HCT116 (cell line): ENCODE measurements around the gene DDX47. TPM values are rescaled to one million over a fixed set of nuclear protein-coding genes. Genes with fewer than 3 reads are reported as not detected.

ENCODE experiments used
- ATAC-seq: fragments of 200-7000 bp; cut with Tn5 transposase; 2 replicates; pipeline ENCODE4 v1.9.1; 2020; ENCODE audit warnings: mild to moderate bottlenecking, moderate library complexity
- Bru-seq: library from RNA; stranded (reverse); fragments of 400-500 nt; gene quantifications from one replicate; lab custom pipeline; 2021; lab: Mats Ljungman, UMichigan
- BruChase-seq, 2 experiments: library from RNA; stranded (reverse); fragments of 400-500 nt; gene quantifications; one replicate each; lab custom pipeline; 2021; lab: Mats Ljungman, UMichigan
- BruUV-seq: library from RNA; stranded (reverse); fragments of 400-500 nt; replicated peaks from 2 replicates; lab custom pipeline; 2021; lab: Mats Ljungman, UMichigan
- CTCF ChIA-PET: fragments of 300-600 bp; sonication (Branson Sonifier 250); formaldehyde crosslinking; loops from one replicate; lab custom pipeline; 2021; ENCODE audit warnings: antibody characterized with exemption; lab: Charles Lee
- POLR2A ChIA-PET: fragments of 300-600, 350-600 bp; sonication (Branson Sonifier 250); formaldehyde crosslinking; loops from one replicate; lab custom pipeline; 2021; ENCODE audit warnings: antibody characterized with exemption; lab: Charles Lee
- RAD21 ChIA-PET, 2 experiments: fragments of 300-600 bp; sonication (Branson Sonifier 250); formaldehyde crosslinking; loops; one replicate each; lab custom pipeline; 2023; ENCODE audit warnings: low total read pairs in 2 of 2; ENCODE audit not compliant: uncharacterized antibody in 2 of 2, unreplicated experiment in 2 of 2, low non-redundant PET in 1 of 2; lab: Charles Lee
- DNase-seq: peaks from one replicate; pipeline ENCODE4 v3.0.0-alpha.2; 2010; ENCODE audit warnings: low read depth, low spot score
- H2AFZ ChIP-seq: fragments of 200-600 bp; shearing (Covaris generic), sonication (generic); 2 replicates; pipeline ENCODE4 v1.6.1; 2017; ENCODE audit warnings: low read depth, mixed run types, mixed read lengths, antibody characterized with exemption, low read length; ENCODE audit not compliant: poor library complexity, severe bottlenecking
- H3K27ac ChIP-seq: 2 replicates; pipeline ENCODE4 v1.5.1; 2012; ENCODE audit warnings: low read depth, low read length
- H3K27me3 ChIP-seq: fragments of 200-600 bp; sonication (generic); 2 replicates; pipeline ENCODE4 v1.6.1; 2016; ENCODE audit warnings: mixed run types, low read length, mixed read lengths; ENCODE audit not compliant: insufficient read depth
- H3K36me3 ChIP-seq, 2 experiments: fragments of 200-500 bp in 1 of 2; fragments of 200-600 bp in 1 of 2; sonication (Bioruptor generic) in 1 of 2; sonication (generic) in 1 of 2; 2 replicates each; pipeline versions ENCODE4 v1.5.1 to v1.6.1; 2014 to 2016; ENCODE audit warnings: low read length in 2 of 2, inconsistent platforms in 1 of 2, mixed read lengths in 1 of 2, mixed run types in 1 of 2; ENCODE audit not compliant: insufficient read depth in 2 of 2, control insufficient read depth in 1 of 2
- H3K4me1 ChIP-seq, 2 experiments: fragments of 200-600 bp in 1 of 2; sonication (generic) in 1 of 2; 2 replicates each; pipeline versions ENCODE4 v1.5.1 to v1.6.1; 2012 to 2017; ENCODE audit warnings: low read length in 2 of 2, inconsistent platforms in 1 of 2, mild to moderate bottlenecking in 1 of 2, mixed read lengths in 1 of 2, mixed run types in 1 of 2, moderate library complexity in 1 of 2; ENCODE audit not compliant: insufficient read depth in 2 of 2, control insufficient read depth in 1 of 2
- H3K4me2 ChIP-seq: fragments of 200-600 bp; sonication (generic); 2 replicates; pipeline ENCODE4 v1.6.1; 2017; ENCODE audit warnings: mixed run types, low read length, mixed read lengths
- H3K4me3 ChIP-seq, 2 experiments: fragments of 200-600 bp in 1 of 2; sonication (generic) in 1 of 2; replicated peaks in 1 of 2; 2 replicates each; pipeline ENCODE4 v1.5.1; 2011 to 2016; ENCODE audit warnings: low read length in 2 of 2, control low read depth in 1 of 2, low read depth in 1 of 2, mild to moderate bottlenecking in 1 of 2, mixed read lengths in 1 of 2, mixed run types in 1 of 2
- H3K79me2 ChIP-seq: fragments of 200-600 bp; sonication (generic); 2 replicates; pipeline ENCODE4 v1.6.1; 2017; ENCODE audit warnings: mild to moderate bottlenecking, mixed run types, low read length, moderate library complexity, mixed read lengths; ENCODE audit not compliant: insufficient read depth
- H3K9ac ChIP-seq: fragments of 200-600 bp; sonication (generic); 2 replicates; pipeline ENCODE4 v1.6.1; 2016; ENCODE audit warnings: low read length, mixed read lengths
- H3K9me2 ChIP-seq: fragments of 200-600 bp; sonication (generic), shearing (Covaris generic); 2 replicates; pipeline ENCODE4 v1.6.1; 2017; ENCODE audit warnings: mixed run types, mild to moderate bottlenecking, moderate library complexity; ENCODE audit not compliant: insufficient read depth
- H3K9me3 ChIP-seq, 2 experiments: fragments of 200-500 bp in 1 of 2; fragments of 200-600 bp in 1 of 2; sonication (Bioruptor generic) in 1 of 2; sonication (generic) in 1 of 2; 2 replicates each; pipeline ENCODE4 v1.6.1; 2014 to 2017; ENCODE audit warnings: low read length in 2 of 2, mixed read lengths in 2 of 2, inconsistent platforms in 1 of 2, low read depth in 1 of 2, mild to moderate bottlenecking in 1 of 2, mixed run types in 1 of 2, moderate library complexity in 1 of 2; ENCODE audit not compliant: control insufficient read depth in 1 of 2, insufficient read depth in 1 of 2
- H4K20me1 ChIP-seq: fragments of 200-600 bp; sonication (generic), shearing (Covaris generic); 2 replicates; pipeline ENCODE4 v1.6.1; 2017; ENCODE audit warnings: mixed run types, mild to moderate bottlenecking, moderate library complexity; ENCODE audit not compliant: insufficient read depth
- CBX3 ChIP-seq: IDR thresholded peaks from 2 replicates; pipeline ENCODE4 v1.6.1; 2012; ENCODE audit warnings: low read depth
- CEBPB ChIP-seq: IDR thresholded peaks from 2 replicates; pipeline ENCODE4 v1.6.1; 2012; ENCODE audit warnings: low read depth
- EGR1 ChIP-seq: IDR thresholded peaks from 2 replicates; pipeline ENCODE4 v1.6.1; 2012; ENCODE audit warnings: low read depth
- ELF1 ChIP-seq: IDR thresholded peaks from 2 replicates; pipeline ENCODE4 v1.6.1; 2012; ENCODE audit warnings: low read depth, borderline replicate concordance
- EZH2 ChIP-seq: fragments of 200-600 bp; sonication (generic); IDR thresholded peaks from 2 replicates; pipeline ENCODE4 v1.6.1; 2017; ENCODE audit warnings: antibody characterized with exemption, mixed run types
- EZH2phosphoT487 ChIP-seq: fragments of 200-600 bp; IDR thresholded peaks from 2 replicates; pipeline ENCODE4 v1.6.1; 2018; ENCODE audit warnings: antibody characterized with exemption, borderline replicate concordance
- FOSL1 ChIP-seq: IDR thresholded peaks from 2 replicates; pipeline ENCODE4 v1.6.1; 2012; ENCODE audit warnings: low read depth
- JUND ChIP-seq: IDR thresholded peaks from 2 replicates; pipeline ENCODE4 v1.6.1; 2012
- MAX ChIP-seq: IDR thresholded peaks from 2 replicates; pipeline ENCODE4 v1.6.1; 2012
- POLR2AphosphoS5 ChIP-seq: IDR thresholded peaks from 2 replicates; pipeline ENCODE4 v1.6.1; 2011; ENCODE audit warnings: mild to moderate bottlenecking, low read depth, low read length, moderate library complexity
- RAD21 ChIP-seq: IDR thresholded peaks from 2 replicates; pipeline ENCODE4 v1.6.1; 2012; ENCODE audit warnings: low read depth, mild to moderate bottlenecking
- SIN3A ChIP-seq: IDR thresholded peaks from 2 replicates; pipeline ENCODE4 v1.6.1; 2012; ENCODE audit warnings: low read depth
- SP1 ChIP-seq: IDR thresholded peaks from 2 replicates; pipeline ENCODE4 v1.6.1; 2012; ENCODE audit warnings: low read depth
- SRF ChIP-seq: IDR thresholded peaks from 2 replicates; pipeline ENCODE4 v1.6.1; 2012; ENCODE audit warnings: low read depth
- TCF7L2 ChIP-seq: IDR thresholded peaks from 2 replicates; pipeline ENCODE4 v1.7.0; 2011; ENCODE audit warnings: borderline replicate concordance, inconsistent platforms; ENCODE audit not compliant: insufficient read depth, insufficient read length; ENCODE audit errors: extremely low read depth
- YY1 ChIP-seq: IDR thresholded peaks from 2 replicates; pipeline ENCODE4 v1.6.1; 2011; ENCODE audit warnings: low read length, low read depth, moderate library complexity, mild to moderate bottlenecking; ENCODE audit not compliant: insufficient replicate concordance; ENCODE audit errors: extremely low read depth
- ZFX ChIP-seq: fragments of 450-650 bp; IDR thresholded peaks from 2 replicates; pipeline ENCODE4 v1.6.1; 2017
- ZNF274 ChIP-seq: fragments of 200-500 bp; sonication (Bioruptor generic); IDR thresholded peaks from 2 replicates; pipeline ENCODE4 v1.6.1; 2014; ENCODE audit warnings: mild to moderate bottlenecking, low read depth, low read length, inconsistent platforms
- intact Hi-C: fragments of 100-400 bp; cut with micrococcal nuclease; formaldehyde crosslinking; loops from 2 replicates; pipeline ENCODE4 v1.10.0; 2022
- long read RNA-seq: library from polyadenylated mRNA; unstranded; transcript quantifications from one replicate; pipeline ENCODE4 v2.0.0, GENCODE V29; 2021; ENCODE audit not compliant: unreplicated experiment
- polyA plus RNA-seq: library from polyadenylated mRNA; unstranded; fragments of >200 nt; gene quantifications from 2 replicates; pipeline ENCODE4 v1.2.1, GENCODE V29; 2012; ENCODE audit warnings: missing spikeins
- total RNA-seq: library from RNA; stranded (reverse); gene quantifications from one replicate; pipeline ENCODE4 v1.2.1, GENCODE V29; 2021; ENCODE audit not compliant: unreplicated experiment
- TF ChIP-seq, protein P1 (sequence below), 3 experiments: fragments of 200-600 bp in 1 of 3; sonication (generic) in 1 of 3; IDR thresholded peaks in 2 of 3; conservative IDR thresholded peaks in 1 of 3; 2 replicates each; pipeline ENCODE4 v1.5.1; 2012 to 2017; ENCODE audit warnings: low read depth in 2 of 3, low read length in 2 of 3, antibody characterized with exemption in 1 of 3, borderline replicate concordance in 1 of 3, control low read depth in 1 of 3, mild to moderate bottlenecking in 1 of 3, mixed read lengths in 1 of 3, mixed run types in 1 of 3, moderate library complexity in 1 of 3; ENCODE audit not compliant: insufficient read depth in 1 of 3
- TF ChIP-seq, protein P2 (sequence below): IDR thresholded peaks from 2 replicates; pipeline ENCODE4 v1.6.1; 2011; ENCODE audit warnings: mild to moderate bottlenecking, low read length, moderate library complexity; ENCODE audit not compliant: insufficient replicate concordance; ENCODE audit errors: extremely low read depth

Gene DDX47
- total RNA-seq (103 TPM), Bru-seq, nascent RNA (percentile 96 among the genes with signal in this experiment), BruChase-seq, experiment 1, labeled RNA remaining after a 6-hour chase (percentile 95 among the genes with signal in this experiment), BruChase-seq, experiment 2, labeled RNA remaining after a 2-hour chase (percentile 95 among the genes with signal in this experiment)
- polyA plus RNA-seq = 47.9 and 52.6 TPM in 2 replicates
- long read RNA-seq, transcript DDX47-212 (11 exons, 2,357 nt) = minor isoform, 8 of 157 reads
- long read RNA-seq, transcript DDX47-202 (12 exons, 1,817 nt) = major isoform, 144 of 157 reads
- long read RNA-seq, partial matches to known transcripts = 0 of 157 reads
- long read RNA-seq, other reads (novel, unspliced or antisense) = 0 of 157 reads

DNA sequence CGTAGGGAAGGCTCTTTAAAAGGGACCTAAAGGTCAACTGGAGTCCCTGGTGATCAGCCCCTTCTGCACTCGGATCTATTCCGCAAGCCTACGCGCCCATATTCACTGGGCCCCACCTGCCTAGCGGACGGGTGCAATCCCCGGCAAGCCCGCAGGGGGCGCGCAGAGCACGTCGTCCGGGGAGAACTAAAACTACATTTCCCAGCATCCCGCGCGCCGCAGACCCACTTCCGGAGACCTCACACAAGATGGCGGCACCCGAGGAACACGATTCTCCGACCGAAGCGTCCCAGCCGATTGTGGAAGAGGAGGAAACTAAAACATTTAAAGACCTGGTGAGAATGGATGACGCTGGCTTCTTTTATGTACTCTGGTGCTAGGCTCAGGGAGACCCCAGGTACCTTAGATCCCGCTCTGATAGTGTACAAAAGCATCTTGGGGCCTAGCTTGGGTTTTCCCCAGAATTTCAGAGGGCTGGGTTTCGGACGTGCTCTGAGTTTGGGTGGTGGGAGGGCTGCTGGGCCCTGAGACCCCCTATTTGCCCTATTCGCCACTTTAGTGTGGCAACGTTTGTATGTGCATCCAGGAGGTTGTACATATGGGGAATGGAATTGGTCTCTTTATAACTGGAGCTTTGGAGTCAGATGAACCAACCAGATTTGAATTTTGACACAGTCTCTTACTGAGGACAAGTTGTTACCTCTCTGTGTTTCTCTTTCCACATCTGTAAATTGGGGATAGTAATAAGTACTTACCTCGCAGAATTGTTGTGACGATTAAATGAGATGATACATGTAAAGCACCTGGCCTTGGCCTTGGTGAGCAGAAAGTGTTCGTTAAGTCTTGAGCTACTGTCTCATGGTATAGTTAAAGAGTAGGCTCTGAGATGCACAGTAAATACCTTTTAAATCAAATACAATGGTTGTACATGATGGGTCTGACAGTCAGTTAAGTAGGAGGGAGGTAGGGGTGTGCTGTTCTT lies at the start of gene DDX47:
Gene DDX47 (plus strand): TSS at position 227 of the 982 bp plus-strand sequence. CDS start 22 bp downstream, at position 249.
- TSS peak; percentile 58 for BruUV-seq
- DNase-seq (peak; percentile 82), ATAC-seq (peak; percentile 93)
- peak within 1 kb of the TSS; percentile 98 for H3K9ac ChIP-seq
- no peaks in the 10 kb centered on the region for H3K9me2 ChIP-seq
- ChIA-PET RAD21 (interaction anchor here in 1 of 2 experiments (1.7 kb wide), 1 partner anchor 78 kb away, joined by 4 read pairs; the partner anchor contains the start of gene GPRC5A), CTCF (interaction anchor here (0.8 to 2.1 kb wide), 8 partner anchors 9 to 170 kb away, joined by 3 to 12 read pairs (median 3); no protein-coding TSS in a partner anchor), POLR2A (interaction anchor here (1.2 to 2.2 kb wide), 4 partner anchors 10 to 83 kb away, joined by 3 to 9 read pairs (median 4); no protein-coding TSS in a partner anchor)
- H3K27ac ChIP-seq = peak within 1 kb of the TSS; percentile 67
- intact Hi-C loops = loop anchor here (2.0 to 10.0 kb wide), 3 partner anchors 77 to 281 kb away; partner anchors contain the start of gene GPRC5A
- H3K36me3 ChIP-seq = peaks cover 12 to 36% of the 10 kb centered on the region in 2 experiments
- no peaks in the 10 kb centered on the region for H3K9me3 ChIP-seq
- peak within 1 kb of the TSS; percentile 71 for H2AFZ ChIP-seq
- peak within 1 kb of the TSS; percentile 92 for H3K4me2 ChIP-seq
- no peaks in the 10 kb centered on the region for H3K27me3 ChIP-seq
- no peaks in the 10 kb centered on the region for H4K20me1 ChIP-seq
- H3K4me1 ChIP-seq = peaks cover 12 to 61% of the 10 kb centered on the region in 2 experiments; a peak in 3 of 4 replicates
- peak within 1 kb of the TSS; percentile 91 to 95 for H3K4me3 ChIP-seq
- peaks cover 52% of the 10 kb centered on the region for H3K79me2 ChIP-seq
- TF ChIP-seq SP1 (peak; percentile 54), ZNF274 (no peak), EGR1 (peak; percentile 38; the same call in 1 of the 2 replicates), POLR2AphosphoS5 (peak; percentile 81), ELF1 (peak; percentile 78; the same call in 1 of the 2 replicates), SIN3A (peak; percentile 60), SRF (no peak), YY1 (peak; percentile 98), EZH2phosphoT487 (no peak), MAX (peak; percentile 89), RAD21 (peak; percentile 63), FOSL1 (no peak), JUND (no peak), CBX3 (0 out of 2 replicates have a peak, but pooled peaks have one; percentile 61), TCF7L2 (no peak), ZFX (peak; percentile 96), CEBPB (no peak), EZH2 (no peak)
- TF ChIP-seq, protein P1, sequence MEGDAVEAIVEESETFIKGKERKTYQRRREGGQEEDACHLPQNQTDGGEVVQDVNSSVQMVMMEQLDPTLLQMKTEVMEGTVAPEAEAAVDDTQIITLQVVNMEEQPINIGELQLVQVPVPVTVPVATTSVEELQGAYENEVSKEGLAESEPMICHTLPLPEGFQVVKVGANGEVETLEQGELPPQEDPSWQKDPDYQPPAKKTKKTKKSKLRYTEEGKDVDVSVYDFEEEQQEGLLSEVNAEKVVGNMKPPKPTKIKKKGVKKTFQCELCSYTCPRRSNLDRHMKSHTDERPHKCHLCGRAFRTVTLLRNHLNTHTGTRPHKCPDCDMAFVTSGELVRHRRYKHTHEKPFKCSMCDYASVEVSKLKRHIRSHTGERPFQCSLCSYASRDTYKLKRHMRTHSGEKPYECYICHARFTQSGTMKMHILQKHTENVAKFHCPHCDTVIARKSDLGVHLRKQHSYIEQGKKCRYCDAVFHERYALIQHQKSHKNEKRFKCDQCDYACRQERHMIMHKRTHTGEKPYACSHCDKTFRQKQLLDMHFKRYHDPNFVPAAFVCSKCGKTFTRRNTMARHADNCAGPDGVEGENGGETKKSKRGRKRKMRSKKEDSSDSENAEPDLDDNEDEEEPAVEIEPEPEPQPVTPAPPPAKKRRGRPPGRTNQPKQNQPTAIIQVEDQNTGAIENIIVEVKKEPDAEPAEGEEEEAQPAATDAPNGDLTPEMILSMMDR (IDR thresholded peaks at IDR 0.05 in 2 of 3, conservative IDR thresholded peaks at IDR 0.05 in 1 of 3; ENCODE audit: borderline replicate concordance in 1 of 3, insufficient read depth in 1 of 3, low read depth in 2 of 3, low read length in 2 of 3) = peak; percentile 86 to 90 (median 88)
- TF ChIP-seq, protein P2, sequence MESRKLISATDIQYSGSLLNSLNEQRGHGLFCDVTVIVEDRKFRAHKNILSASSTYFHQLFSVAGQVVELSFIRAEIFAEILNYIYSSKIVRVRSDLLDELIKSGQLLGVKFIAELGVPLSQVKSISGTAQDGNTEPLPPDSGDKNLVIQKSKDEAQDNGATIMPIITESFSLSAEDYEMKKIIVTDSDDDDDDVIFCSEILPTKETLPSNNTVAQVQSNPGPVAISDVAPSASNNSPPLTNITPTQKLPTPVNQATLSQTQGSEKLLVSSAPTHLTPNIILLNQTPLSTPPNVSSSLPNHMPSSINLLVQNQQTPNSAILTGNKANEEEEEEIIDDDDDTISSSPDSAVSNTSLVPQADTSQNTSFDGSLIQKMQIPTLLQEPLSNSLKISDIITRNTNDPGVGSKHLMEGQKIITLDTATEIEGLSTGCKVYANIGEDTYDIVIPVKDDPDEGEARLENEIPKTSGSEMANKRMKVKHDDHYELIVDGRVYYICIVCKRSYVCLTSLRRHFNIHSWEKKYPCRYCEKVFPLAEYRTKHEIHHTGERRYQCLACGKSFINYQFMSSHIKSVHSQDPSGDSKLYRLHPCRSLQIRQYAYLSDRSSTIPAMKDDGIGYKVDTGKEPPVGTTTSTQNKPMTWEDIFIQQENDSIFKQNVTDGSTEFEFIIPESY = no peak
